SK-N-SH (cell line): Measurements from ENCODE around the gene FKBP8.

Experiments
- FOXM1 ChIP-seq: IDR thresholded peaks from 2 replicates; pipeline ENCODE4 v1.4.0; 2012; ENCODE audit warnings: low read depth, mild to moderate bottlenecking
- POLR2AphosphoS5 ChIP-seq: IDR thresholded peaks from 2 replicates; pipeline ENCODE4 v1.6.1; 2012; ENCODE audit warnings: low read depth, low read length
- RFX5 ChIP-seq: IDR thresholded peaks from 2 replicates; pipeline ENCODE4 v1.6.1; 2012; ENCODE audit warnings: mild to moderate bottlenecking, improper control_type of control experiment, low read length
- RXRA ChIP-seq: IDR thresholded peaks from 2 replicates; pipeline ENCODE4 v1.4.0; 2012; ENCODE audit warnings: low read depth, mild to moderate bottlenecking, borderline replicate concordance
- USF1 ChIP-seq: IDR thresholded peaks from 2 replicates; pipeline ENCODE4 v1.4.0; 2012; ENCODE audit warnings: low read depth, borderline replicate concordance
- YY1 ChIP-seq: IDR thresholded peaks from 2 replicates; pipeline ENCODE4 v1.4.0; 2012; ENCODE audit warnings: low read depth, mild to moderate bottlenecking
- ZBTB33 ChIP-seq: IDR thresholded peaks from 2 replicates; pipeline ENCODE4 v1.4.0; 2012; ENCODE audit warnings: low read depth, borderline replicate concordance
- TF ChIP-seq, protein P1 (sequence below): fragments of 200-600 bp; sonication (generic); IDR thresholded peaks from 2 replicates; pipeline ENCODE4 v1.6.1; 2017; ENCODE audit warnings: antibody characterized with exemption, mild to moderate bottlenecking, moderate library complexity
- TF ChIP-seq, protein P2 (sequence below): IDR thresholded peaks from 2 replicates; pipeline ENCODE4 v1.4.0; 2012; ENCODE audit warnings: low read depth
- TF ChIP-seq, protein P3 (sequence below): fragments of 150-350 bp; IDR thresholded peaks from 2 replicates; pipeline ENCODE4 v1.6.1; 2017; ENCODE audit warnings: antibody characterized with exemption, low read length, low read depth, borderline replicate concordance

DNA sequence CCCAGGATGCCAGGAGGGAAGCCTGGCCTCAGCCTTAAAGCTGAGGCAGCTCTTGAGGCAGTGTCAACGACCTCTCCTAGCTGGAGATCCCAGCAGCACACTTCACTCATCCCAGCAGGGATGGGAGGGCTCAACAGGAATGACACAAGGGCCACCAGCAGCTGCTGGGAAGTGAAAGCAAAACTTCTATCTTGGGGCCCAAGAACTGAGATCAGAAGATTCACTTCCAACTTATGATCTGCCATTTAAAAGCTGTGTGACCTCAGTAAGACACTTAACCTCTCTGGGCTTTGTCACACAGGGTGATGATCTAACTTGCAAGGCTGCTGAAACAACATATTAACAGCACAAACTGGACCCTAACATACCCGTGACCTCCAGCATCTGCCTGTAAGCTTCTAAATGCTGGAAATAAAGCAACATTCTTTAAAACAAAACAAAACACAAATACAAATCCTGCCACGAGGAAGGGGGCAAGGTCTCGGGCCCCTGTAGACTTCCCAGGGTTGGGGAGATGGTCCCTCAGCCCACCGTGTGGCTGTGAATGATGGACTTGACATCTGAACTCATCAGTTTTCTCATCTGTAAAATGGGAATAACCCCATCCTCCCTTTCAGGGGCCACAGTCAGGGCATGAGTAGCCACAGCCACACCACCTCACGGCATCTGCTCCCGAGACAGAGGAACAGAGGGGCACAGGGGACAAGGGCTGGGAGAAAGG is 44.2 kb downstream of the FKBP8 start:
- TF ChIP-seq POLR2AphosphoS5 (no peak), RXRA (no peak), RFX5 (no peak), USF1 (no peak), YY1 (no peak), FOXM1 (no peak), ZBTB33 (no peak)
- TF ChIP-seq, protein P1, sequence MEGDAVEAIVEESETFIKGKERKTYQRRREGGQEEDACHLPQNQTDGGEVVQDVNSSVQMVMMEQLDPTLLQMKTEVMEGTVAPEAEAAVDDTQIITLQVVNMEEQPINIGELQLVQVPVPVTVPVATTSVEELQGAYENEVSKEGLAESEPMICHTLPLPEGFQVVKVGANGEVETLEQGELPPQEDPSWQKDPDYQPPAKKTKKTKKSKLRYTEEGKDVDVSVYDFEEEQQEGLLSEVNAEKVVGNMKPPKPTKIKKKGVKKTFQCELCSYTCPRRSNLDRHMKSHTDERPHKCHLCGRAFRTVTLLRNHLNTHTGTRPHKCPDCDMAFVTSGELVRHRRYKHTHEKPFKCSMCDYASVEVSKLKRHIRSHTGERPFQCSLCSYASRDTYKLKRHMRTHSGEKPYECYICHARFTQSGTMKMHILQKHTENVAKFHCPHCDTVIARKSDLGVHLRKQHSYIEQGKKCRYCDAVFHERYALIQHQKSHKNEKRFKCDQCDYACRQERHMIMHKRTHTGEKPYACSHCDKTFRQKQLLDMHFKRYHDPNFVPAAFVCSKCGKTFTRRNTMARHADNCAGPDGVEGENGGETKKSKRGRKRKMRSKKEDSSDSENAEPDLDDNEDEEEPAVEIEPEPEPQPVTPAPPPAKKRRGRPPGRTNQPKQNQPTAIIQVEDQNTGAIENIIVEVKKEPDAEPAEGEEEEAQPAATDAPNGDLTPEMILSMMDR: no peak
- TF ChIP-seq, protein P2, sequence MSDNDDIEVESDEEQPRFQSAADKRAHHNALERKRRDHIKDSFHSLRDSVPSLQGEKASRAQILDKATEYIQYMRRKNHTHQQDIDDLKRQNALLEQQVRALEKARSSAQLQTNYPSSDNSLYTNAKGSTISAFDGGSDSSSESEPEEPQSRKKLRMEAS: no peak
- TF ChIP-seq, protein P3, sequence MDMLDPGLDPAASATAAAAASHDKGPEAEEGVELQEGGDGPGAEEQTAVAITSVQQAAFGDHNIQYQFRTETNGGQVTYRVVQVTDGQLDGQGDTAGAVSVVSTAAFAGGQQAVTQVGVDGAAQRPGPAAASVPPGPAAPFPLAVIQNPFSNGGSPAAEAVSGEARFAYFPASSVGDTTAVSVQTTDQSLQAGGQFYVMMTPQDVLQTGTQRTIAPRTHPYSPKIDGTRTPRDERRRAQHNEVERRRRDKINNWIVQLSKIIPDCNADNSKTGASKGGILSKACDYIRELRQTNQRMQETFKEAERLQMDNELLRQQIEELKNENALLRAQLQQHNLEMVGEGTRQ: no peak
